ENCODE measurements around the gene CACNA2D3.

CACNA2D3 gene

GRCh38 chr3:54714035-54714434 lies 591.7 kb downstream of the CACNA2D3 start:
- no peak for DNase-seq

DNA sequence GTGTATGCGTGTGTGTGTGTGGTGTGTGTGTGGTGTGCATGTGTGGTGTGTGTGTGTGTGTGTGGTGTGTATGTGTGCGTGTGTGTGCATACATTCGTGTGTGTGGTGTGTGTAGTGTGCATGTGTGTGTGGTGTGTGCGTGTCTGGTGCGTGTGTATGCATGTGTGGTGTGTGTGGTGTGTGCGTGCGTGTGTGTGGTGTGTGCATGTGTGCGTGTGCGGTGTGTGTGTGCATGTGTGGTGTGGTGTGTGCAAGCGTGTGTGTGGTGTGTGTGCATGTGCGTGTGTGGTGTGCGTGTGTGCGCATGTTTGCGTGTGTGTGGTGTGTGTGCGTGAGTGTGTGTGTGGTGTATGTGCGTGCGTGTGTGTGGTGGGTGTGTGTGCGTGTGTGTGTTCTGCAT lies 595.2 kb downstream of the CACNA2D3 start:
- DNase-seq = no peak

DNA sequence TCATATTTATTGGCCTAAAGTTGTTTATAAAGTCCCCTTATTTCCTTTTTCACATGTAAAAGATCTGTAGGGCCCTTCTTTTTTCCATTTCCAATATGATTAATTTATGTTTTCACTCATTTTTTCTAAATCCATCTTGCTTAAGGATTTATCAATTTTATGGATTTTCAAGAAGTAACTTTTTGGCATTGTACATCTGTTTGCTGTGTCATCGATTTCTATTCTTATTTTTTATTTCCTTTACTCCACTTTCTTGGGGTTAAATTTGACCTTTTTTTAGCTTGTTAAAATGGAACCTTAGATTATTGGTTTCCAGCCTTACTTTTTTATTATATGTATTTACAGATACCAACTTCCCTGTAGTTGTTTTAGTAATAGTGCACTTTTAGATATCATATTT lies 597.6 kb downstream of the CACNA2D3 start:
- DNase-seq = no peak

GRCh38 chr3:54720604-54721003 lies 598.3 kb downstream of the CACNA2D3 start:
- DNase-seq = no peak

DNA sequence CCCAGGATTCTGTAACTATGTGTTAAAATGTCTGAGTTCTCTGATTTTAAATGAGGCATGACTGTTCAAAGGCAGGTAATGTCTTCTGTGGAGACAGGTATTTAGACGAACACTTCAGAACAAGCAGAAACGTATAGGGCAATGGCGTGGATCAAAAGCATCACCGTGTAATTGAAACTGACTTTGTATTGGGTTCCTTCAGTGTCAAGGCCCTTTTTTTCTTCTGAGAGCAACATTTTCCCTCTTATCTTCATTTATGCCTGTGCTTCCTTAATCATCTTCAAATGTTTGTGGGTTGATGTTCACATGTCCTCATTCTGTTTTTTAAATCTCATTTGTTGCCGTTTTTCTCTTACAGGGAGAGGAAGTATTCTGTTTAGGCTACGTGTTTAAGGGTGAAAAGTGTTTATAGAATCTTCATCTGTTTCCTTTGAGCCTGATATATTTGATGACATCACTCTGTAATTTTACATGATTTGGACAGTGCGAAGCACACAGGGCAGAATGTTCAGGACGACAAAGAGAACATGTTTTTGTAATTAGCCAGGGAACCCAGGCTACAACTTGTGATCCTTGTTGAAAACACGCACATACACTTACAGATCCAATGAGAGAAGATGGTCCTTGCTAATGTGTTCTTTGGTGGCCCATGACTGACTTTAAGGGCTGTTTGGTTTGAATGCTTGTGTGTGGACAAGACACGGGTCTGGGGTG lies 609.5 kb downstream of the CACNA2D3 start:
- DNase-seq = no peak

- DNase-seq = no peak
These were observed 611.0 kb downstream of the CACNA2D3 start for GRCh38 chr3:54733106-54734006.

DNA sequence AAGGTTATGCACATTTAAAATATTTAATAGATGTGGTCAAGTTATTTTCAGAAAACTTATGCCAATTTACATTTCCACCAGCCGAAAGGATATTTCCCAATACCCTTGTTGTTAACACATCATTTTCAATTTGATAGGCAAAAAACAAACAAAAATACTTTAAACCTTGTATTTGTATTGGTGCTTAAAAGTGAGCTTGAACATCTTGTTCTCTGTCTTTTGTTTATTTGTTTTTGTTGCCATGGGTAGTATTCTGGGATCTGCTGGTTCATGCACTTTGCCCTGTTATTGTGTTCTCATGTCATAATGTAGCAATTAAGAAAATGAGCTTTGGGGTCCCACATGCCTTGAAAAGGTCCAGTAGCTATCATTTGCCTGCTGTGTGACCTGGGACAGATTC lies 614.1 kb downstream of the CACNA2D3 start:
- DNase-seq = no peak

- DNase-seq = no peak
These were observed 621.4 kb downstream of the CACNA2D3 start for GRCh38 chr3:54743755-54744154.

DNA sequence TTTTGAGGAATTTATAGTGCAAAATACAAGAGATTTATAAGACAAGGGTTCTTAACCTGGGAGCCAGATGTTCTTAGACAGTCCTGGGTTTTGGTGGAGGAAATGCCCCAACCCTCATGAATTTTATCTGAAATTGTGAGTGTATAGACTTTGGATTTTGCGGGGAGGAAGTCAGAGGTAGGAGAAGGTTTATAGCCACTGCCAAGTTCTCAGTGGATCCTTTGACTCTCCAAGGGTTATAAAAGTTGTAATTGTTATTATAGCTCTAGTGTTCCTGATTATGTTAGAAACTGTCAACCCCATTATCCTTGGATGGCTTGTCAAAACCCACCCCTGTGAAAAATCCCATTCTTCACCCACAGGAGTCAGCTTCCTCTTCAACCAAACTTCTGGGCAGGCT lies 621.9 kb downstream of the CACNA2D3 start:
- no peak for DNase-seq

DNA sequence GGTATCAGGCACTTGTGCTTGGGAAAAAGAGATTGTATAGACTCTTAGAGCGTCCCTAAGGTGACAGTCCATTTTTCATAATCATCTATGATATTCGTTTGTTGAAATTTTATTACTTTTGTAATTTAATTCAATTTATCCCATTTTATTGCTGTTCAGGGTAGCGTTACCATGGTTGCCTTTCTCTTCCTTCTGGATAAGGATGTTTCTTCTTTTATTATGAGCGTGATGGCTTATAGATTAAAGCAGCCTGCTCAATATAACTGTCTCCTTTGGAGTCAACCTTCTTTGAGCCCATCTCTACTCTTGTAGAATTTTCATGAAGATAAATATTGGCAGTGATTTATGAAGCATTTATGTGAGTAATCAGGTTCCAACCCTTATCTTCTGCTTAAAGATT lies 623.5 kb downstream of the CACNA2D3 start:
- no peak for DNase-seq

DNA sequence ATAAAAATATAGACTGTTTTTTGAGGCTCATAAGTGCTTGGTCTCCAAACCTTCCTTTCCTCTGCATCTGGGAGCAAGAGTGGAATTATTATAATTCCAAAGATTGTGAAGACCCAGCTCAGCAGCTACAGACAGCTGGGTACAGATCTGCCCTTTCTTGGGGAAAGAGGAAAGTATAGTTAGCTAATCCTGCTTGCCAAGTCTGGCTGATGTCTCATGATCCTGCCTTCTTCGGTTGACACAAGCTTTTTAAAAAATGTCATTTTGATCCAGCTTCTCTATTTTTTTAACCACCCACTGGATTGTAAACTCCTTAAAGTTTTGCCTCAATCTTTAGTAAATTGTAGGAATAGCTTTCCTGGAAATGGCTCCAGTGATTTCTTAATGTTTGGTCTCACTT lies 624.4 kb downstream of the CACNA2D3 start:
- DNase-seq = no peak

DNA sequence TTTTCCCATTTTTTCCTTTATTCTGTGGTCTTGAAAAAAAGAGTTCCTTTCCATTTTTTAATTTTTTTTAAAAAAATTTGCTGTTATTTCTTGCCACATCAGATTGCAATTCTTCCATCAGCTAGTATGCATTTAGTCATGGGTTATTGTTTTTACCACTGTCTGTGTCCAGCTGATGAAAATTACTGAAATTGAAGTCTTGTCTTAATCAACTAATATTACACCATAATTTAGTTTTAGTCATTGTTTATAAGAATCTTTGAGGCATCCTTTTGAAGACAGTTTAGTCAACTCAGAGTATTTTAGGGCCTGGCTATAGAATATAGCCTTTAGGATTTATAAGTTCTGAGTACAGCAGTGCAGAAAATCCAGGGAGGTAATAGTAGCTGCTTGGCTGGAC lies 633.4 kb downstream of the CACNA2D3 start:
- no peak for DNase-seq

DNA sequence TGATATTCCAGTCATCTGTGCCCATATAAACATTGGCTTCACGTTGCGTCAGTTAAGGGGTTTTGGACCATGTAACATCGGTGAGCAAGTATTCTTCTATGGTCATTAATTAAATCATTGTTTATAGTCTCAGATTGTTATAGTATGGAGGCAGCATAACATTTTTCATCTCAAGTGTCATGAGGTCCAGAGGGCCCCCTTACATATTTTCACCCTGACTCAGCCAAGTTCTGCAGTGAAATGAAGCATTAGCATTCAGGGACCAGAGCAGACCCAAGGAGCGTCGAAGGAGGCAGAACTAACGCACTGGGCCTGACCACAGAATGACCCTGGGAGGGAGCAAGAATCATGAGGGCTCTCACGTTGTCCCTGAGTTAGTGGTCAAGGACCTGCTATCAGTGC lies 634.0 kb downstream of the CACNA2D3 start:
- no peak for DNase-seq

GRCh38 chr3:54758461-54758860 lies 636.1 kb downstream of the CACNA2D3 start:
- DNase-seq = no peak

DNA sequence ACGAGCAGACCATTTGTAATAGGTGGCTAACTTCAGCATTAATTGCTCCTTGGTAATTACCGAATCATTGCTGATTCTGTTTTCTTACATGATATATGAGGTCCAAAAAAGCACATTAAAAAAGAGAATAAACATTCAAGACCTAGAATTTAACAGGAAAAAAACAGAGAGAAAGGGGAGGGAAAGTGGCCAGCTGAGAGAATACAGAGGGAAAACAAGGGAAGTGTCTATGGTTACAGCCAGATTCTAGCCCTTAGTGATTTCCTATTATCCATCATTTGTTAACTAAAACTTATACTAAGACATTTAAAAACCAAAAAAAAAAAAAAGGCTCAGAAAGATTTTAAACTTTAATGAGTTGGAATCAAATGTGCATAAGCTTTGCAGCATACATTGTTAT lies 636.8 kb downstream of the CACNA2D3 start:
- DNase-seq = no peak

- no peak for DNase-seq
These were observed 637.8 kb downstream of the CACNA2D3 start for GRCh38 chr3:54760201-54760600.

DNA sequence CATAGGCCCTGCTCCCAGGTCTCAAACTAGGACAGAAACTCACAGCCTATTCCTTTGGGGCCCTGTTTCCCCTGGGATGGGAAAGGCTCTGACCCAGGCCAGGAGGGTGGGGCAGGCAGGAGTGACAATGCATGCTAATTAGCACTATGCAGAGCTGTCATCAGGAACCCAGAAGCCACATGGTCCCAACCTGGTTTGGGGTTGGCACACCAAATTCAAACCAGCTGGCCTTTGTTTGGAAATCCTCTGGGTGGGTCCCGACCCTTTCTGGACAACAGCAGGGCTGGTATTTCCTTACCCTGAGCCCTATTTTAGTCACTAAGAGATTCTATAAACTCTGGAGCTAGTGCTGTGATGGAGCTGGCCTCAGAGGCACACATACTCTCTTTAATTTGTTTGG lies 639.3 kb downstream of the CACNA2D3 start:
- no peak for DNase-seq

- DNase-seq = no peak
These were observed 642.6 kb downstream of the CACNA2D3 start for GRCh38 chr3:54764911-54765310.

DNA sequence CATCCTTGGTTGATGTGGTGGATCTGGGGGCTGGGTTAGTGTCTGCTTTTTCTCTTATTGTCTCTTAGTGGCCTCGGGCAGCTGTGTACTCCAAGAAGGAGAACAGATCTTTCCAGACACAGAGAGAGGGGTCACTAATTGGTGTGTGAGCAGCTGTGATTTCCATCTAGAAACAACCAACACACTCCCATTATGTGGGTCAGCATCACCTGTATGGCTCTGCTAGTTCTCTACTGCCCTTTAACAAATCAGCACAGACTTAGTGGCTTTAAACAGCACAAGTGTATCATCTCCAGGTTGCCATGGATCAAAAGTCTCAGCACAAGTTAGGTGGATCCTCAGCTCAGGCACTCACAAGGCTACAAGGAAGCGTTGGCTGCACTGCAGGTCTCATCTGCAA lies 648.7 kb downstream of the CACNA2D3 start:
- no peak for DNase-seq

GRCh38 chr3:54772051-54772450 lies 649.7 kb downstream of the CACNA2D3 start:
- no peak for DNase-seq

- DNase-seq = no peak
These were observed 650.4 kb downstream of the CACNA2D3 start for GRCh38 chr3:54772746-54773145.

GRCh38 chr3:54773271-54773670 lies 650.9 kb downstream of the CACNA2D3 start:
- no peak for DNase-seq

DNA sequence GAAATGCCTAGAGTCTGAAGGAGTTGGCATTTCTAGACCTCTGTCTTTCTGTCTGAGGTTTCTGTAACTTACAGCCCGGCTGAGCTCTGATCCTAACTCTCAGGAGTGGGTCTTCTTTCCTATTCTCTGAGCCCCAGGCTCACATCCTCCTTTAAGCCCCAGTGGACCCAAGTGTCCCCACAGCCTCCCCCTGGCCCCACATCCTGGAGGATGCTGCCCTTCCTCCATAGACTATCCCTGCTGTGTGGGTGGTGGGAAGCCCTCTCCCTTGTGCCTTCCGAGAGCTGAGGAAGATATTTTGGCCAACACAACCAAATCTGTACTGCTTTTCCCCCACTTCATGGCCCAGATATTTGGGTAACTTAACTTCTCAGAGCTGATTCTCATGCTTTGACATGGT lies 654.2 kb downstream of the CACNA2D3 start:
- no peak for DNase-seq

DNA sequence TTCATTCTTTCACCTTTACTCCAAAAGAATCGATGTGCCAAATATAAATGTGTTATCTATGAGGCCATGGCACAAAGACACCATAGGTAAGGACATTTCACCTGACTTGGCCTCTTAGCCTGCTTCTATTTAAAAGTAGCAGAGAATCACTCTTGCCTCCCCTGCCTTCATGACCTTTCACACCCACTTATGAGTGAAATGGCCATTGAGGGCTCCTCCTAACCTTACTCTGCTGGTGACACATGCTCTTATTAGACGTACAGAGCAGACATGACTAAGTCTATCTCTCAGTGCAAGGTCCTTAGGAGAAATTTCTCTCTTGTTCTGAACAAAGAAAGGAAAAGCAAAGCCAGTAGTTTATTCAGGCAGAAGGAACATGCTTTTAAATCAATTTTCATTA lies 654.8 kb downstream of the CACNA2D3 start:
- DNase-seq = no peak
